Upper lobe of right lung (tissue), 1 donor: Measurements from ENCODE around the gene PIRT. TPM values are rescaled to one million over a fixed set of nuclear protein-coding genes. Genes with fewer than 3 reads are reported as not detected.

Experiments
- ATAC-seq: fragments of 200-7000 bp; cut with Tn5 transposase; one replicate; pipeline ENCODE4 v1.9.1; 2020; ENCODE audit warnings: mild to moderate bottlenecking, moderate library complexity
- DNase-seq: peaks from one replicate; pipeline ENCODE4 v3.0.0-alpha.2; 2020
- H3K27ac ChIP-seq: fragments of 200-600 bp; one replicate; pipeline ENCODE4 v1.8.0; 2022
- H3K27me3 ChIP-seq: fragments of 200-600 bp; one replicate; pipeline ENCODE4 v1.8.0; 2022; ENCODE audit warnings: mild to moderate bottlenecking
- H3K36me3 ChIP-seq: fragments of 200-600 bp; one replicate; pipeline ENCODE4 v1.8.0; 2022
- H3K4me1 ChIP-seq: fragments of 200-600 bp; one replicate; pipeline ENCODE4 v1.8.0; 2022
- H3K4me3 ChIP-seq: fragments of 200-600 bp; one replicate; pipeline ENCODE4 v1.8.0; 2022; ENCODE audit warnings: mild to moderate bottlenecking
- H3K9me3 ChIP-seq: fragments of 200-600 bp; one replicate; pipeline ENCODE4 v1.8.0; 2022
- CTCF ChIP-seq: fragments of 200-600 bp; IDR thresholded peaks from one replicate; pipeline ENCODE4 v1.8.0; 2022; ENCODE audit warnings: antibody characterized with exemption
- intact Hi-C: fragments of 100-400 bp; cut with DNase I; formaldehyde crosslinking; loops from one replicate; pipeline ENCODE4 v1.11.0; 2022
- total RNA-seq: library from RNA; stranded (reverse); fragmentation: NEBNext Ultra II Directional; extraction: Animal tissue kit (Norgen Biotek cat#: 25700); gene quantifications from one replicate; pipeline ENCODE4 v1.2.1, GENCODE V29; 2021
- donor health status: DM: no; HTN: yes; CAD: no; lungs with severe emphysema.

The PIRT gene
- total RNA-seq, 1 donor from 2014 or later = not detected

- Histone ChIP-seq H3K4me3 (no peak overlapping the region), H3K9me3 (no peaks in the 10 kb centered on the region), H3K27ac (no peak overlapping the region), H3K4me1 (no peaks in the 10 kb centered on the region), H3K27me3 (no peaks in the 10 kb centered on the region), H3K36me3 (no peaks in the 10 kb centered on the region)
- no peak for ATAC-seq
- intact Hi-C loops = no loop called here
- no peak for DNase-seq
- no peak for TF ChIP-seq CTCF
Measured at GRCh38 chr17:10775740-10776356, 62.0 kb downstream of the PIRT start.

GRCh38 chr17:10775058-10775457 lies 62.8 kb downstream of the PIRT start:
- H3K4me1 ChIP-seq = no peaks in the 10 kb centered on the region
- no peaks in the 10 kb centered on the region for H3K27me3 ChIP-seq
- ATAC-seq (no peak), DNase-seq (no peak)
- no peak overlapping the region for H3K4me3 ChIP-seq
- intact Hi-C loops = no loop called here
- TF ChIP-seq CTCF = no peak
- H3K27ac ChIP-seq = no peak overlapping the region
- no peaks in the 10 kb centered on the region for H3K36me3 ChIP-seq
- no peaks in the 10 kb centered on the region for H3K9me3 ChIP-seq

DNA sequence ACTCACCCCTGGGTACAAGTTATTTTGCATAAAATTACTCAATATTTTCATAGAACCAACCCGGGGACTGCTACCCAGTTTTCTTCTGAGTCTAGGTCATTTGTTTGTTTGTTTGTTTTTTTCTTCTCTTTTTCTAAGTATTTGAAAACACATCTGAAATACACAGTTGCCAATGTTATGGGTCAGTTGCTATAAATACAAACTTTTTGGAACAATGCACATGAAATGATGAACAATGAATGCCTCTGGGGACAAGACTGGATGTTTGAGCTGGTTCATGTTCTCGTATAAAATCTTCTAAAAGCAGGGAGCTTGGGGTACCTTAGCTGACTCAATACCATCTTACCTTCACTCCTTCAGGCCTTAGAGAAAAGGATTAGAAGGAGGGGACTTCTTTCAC lies 64.5 kb downstream of the PIRT start:
- Histone ChIP-seq H3K4me1 (no peaks in the 10 kb centered on the region), H3K9me3 (no peaks in the 10 kb centered on the region), H3K4me3 (no peak overlapping the region), H3K27ac (no peak overlapping the region), H3K36me3 (no peaks in the 10 kb centered on the region), H3K27me3 (no peaks in the 10 kb centered on the region)
- TF ChIP-seq CTCF = no peak
- ATAC-seq = no peak
- no peak for DNase-seq
- intact Hi-C loops = no loop called here

Other genes starting within 250 kb of the PIRT start
- gene MYH3, start 180.8 kb downstream of the PIRT start, total RNA-seq = 2.8 TPM
- 25.4 TPM for gene SCO1, start 140.6 kb downstream of the PIRT start, total RNA-seq
- 8.2 TPM for gene ADPRM, start 140.5 kb downstream of the PIRT start, total RNA-seq
- gene TMEM220, start 108.1 kb downstream of the PIRT start, total RNA-seq = 10.5 TPM
- gene TMEM238L, start 34.0 kb downstream of the PIRT start, total RNA-seq = not detected